GM12864 (cell line): Measurements from ENCODE around the gene MAFF.
A peak's percentile ranks its signal among the peaks of the same experiment; 100 is the strongest.
"Not testable (repeated sequence)": the region's sequence is repeated elsewhere in the genome, so short reads cannot be mapped to it uniquely, and the experiment has no call there.

Experiments
- DNase-seq: peaks from one replicate; pipeline ENCODE4 v3.0.0-alpha.2; 2011; ENCODE audit warnings: low read depth
- H3K4me3 ChIP-seq: 2 replicates; pipeline ENCODE4 v1.5.1; 2011; ENCODE audit warnings: mild to moderate bottlenecking, low read depth, low read length, control low read depth
- TF ChIP-seq, protein P1 (sequence below): IDR thresholded peaks from 2 replicates; pipeline ENCODE4 v1.5.1; 2011; ENCODE audit warnings: low read depth, mild to moderate bottlenecking, moderate library complexity, low read length, control low read depth, inconsistent platforms; ENCODE audit errors: missing control alignments

MAFF gene

DNA sequence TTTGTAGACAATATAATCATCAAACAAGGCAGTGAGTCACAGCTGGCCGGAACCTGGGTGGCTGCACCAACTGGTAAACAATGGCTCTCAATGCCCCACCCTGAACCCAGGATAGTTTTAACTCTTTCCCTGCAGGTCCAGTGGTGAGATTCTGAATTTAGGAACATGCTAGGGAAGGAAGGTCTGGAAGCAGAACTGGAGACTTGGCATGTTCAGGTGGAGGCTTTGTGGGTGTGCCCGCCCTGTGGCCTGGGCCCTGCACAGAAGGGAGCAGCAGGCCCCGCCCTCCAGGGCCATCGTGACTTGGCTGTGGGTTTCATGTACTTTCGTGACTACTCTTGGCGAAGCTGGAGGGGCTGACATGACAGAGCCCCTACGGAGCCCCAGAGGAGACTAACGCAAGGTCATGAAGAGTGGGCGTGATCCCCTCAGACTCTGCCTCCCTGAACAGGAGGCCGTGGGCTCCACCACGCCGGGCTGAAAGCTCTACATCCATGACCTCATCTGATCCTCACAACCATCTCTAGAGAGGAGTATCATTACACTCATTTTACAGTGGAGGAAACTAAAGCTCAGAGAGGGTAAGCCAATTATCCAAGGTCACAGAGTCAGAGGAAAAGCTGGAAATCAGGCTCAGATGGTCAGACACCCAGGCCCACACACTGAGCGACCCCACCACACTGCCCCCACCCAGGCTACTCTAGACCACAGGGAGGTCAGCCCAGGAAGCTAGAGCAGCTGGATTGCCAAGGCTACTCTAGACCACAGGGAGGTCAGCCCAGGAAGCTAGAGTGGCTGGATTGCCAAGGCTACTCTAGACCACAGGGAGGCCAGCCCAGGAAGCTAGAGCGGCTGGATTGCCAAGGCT, 27.3 kb downstream of the MAFF start:
- TF ChIP-seq, protein P1, sequence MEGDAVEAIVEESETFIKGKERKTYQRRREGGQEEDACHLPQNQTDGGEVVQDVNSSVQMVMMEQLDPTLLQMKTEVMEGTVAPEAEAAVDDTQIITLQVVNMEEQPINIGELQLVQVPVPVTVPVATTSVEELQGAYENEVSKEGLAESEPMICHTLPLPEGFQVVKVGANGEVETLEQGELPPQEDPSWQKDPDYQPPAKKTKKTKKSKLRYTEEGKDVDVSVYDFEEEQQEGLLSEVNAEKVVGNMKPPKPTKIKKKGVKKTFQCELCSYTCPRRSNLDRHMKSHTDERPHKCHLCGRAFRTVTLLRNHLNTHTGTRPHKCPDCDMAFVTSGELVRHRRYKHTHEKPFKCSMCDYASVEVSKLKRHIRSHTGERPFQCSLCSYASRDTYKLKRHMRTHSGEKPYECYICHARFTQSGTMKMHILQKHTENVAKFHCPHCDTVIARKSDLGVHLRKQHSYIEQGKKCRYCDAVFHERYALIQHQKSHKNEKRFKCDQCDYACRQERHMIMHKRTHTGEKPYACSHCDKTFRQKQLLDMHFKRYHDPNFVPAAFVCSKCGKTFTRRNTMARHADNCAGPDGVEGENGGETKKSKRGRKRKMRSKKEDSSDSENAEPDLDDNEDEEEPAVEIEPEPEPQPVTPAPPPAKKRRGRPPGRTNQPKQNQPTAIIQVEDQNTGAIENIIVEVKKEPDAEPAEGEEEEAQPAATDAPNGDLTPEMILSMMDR: no peak
- H3K4me3 ChIP-seq: no peak overlapping the region
- no peak for DNase-seq

DNA sequence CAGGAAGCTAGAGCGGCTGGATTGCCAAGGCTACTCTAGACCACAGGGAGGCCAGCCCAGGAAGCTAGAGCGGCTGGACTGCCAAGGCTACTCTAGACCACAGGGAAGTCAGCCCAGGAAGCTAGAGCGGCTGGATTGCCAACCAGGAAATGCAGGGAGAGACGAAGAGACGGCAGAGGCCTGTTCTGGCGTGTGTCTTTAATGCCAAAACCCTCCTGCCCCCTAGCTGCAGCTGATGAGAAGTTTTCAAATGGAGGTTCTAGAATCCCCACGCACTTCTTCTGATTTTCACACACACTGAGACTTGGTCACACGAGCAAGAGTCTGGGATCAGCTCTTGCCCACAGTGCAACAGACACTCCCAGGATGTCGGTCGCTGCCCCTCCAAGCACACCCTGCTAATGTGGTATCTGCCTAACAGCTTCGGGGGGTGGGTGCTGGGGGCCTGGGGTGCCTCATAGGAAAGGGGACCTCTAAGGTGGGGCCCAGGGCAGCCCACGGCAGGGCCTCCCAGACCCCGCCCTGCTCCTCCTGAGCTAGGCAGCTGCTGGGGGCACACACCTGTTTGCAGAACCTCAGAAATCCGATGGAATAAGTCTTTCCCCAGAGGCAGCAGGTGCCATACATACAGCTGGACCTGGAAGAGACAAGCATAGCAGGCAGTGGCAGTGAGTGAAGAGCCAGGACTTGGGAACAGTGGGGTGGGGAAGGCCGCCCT, 28.5 kb downstream of the MAFF start:
- no peak for DNase-seq
- TF ChIP-seq, protein P1: peak; percentile 50
- H3K4me3 ChIP-seq: no peak overlapping the region

DNA sequence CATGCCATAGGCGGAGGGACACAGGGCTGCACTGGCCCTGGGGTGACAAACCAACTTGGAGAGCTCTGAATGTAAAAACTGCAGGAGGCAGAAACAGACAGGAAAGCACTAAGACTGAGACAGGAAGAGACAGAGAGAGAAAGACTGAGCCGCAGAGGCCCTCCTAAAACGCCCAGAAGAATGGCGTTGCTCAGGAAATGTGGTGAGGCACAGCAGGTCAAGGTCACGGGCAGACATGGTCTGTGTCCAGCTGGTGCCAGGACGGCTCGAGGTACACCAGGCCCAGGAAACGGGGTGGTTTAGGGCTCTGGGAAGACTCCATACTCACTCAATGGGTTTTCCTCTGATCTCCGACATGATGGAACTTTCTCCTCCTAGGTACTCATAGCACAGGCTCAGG, 29.1 kb downstream of the MAFF start:
- H3K4me3 ChIP-seq: no peak overlapping the region
- DNase-seq: no peak
- TF ChIP-seq, protein P1: no peak

DNA sequence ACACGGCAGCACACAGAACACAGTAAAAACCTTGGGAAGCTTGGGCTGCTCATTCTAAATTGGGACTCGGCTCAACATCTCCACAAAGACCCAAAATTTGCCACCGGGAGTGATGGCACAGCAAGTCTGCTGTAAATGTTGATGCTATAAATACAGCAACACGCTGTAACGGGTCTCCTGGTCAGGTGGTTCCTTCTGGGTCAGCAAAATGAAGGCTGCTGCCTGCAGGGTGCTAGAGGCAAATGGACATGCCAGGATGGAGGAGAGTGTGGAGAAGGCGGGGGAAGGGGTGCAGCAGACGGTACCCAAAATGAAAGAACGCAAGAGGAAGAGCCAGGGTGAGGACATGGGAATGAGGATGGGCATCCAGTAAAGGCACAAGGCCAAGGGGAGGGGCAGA, 30.4 kb downstream of the MAFF start:
- TF ChIP-seq, protein P1: no peak
- no peak overlapping the region for H3K4me3 ChIP-seq
- no peak for DNase-seq

DNA sequence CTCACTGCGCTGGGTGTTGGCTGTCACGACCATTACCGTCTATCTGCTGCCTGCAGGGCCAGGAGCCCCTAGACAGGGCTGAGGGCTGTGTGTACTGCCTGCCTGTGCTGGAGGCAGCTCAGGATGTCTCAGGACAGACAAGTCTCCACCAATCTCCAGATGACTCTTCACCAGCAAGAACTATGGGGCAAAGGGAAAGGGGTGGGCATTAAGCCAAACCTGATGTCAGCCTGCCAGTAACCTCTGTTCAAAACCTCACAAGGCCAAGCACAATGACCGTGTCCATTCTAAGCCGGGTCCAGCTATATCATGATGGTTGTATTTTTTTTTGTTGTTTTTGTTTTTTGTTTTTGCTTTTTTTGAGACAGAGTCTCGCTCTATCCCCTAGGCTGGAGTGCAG, 31.6 kb downstream of the MAFF start:
- H3K4me3 ChIP-seq: no peak overlapping the region
- TF ChIP-seq, protein P1: no peak
- no peak for DNase-seq

DNA sequence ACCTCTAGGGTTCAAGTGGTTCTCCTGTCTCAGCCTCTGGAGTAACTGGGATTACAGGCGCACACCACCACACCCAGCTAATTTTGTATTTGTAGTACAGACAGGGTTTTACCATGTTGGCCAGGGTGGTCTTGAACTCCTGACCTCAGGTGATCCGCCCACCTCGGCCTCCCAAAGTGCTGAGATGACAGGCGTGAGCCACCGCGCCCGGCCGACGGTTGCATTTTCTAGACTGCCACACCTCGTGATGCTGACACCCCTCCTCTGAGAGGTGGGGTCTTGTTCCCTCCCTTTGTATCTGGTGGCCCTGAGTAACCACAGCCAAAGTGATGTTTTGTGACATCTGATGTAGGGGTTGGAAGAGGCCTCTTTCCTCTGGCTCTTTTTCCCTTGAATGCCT, 32.1 kb downstream of the MAFF start:
- DNase-seq, H3K4me3 ChIP-seq: not testable (repeated sequence)

DNA sequence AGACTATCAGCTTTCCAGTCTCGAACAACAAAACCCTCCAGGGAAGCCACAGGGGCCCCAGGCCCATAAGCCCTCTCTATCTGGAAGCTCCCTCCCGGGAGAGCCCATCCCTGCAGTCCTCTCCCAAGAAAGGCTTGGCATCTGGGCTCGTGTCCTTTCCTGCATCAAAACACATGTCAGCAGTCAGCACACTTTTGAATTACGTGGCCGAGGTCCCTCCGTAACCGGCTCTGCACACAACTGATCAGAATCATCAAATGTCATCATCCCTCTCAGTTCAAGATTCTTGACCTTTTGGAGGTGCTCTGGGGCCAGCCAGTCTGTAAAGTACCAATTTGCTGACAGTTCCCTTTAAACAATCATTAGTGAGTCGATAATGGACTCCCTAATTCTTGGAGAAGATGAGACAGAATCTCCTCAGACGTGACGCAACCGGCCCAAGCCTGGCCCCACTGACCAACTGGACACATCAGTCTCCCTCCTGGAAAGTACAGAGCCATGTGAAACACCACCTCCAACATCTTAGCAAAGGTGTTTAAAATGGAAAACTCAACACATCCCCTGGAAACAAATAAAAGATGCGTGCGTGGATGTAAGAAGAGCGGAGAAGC, 33.6 kb downstream of the MAFF start:
- no peak for DNase-seq
- no peak overlapping the region for H3K4me3 ChIP-seq
- TF ChIP-seq, protein P1: no peak
